K562 (cell line): ENCODE measurements around the gene CAPN14. TPM values are rescaled to one million over a fixed set of nuclear protein-coding genes. Genes with fewer than 3 reads are reported as not detected.

Source experiments
- ATAC-seq: fragments of 200-7000 bp; cut with Tn5 transposase; 3 replicates; pipeline ENCODE4 v1.9.1; 2020; ENCODE audit warnings: moderate library complexity
- BruUV-seq: library from RNA; stranded (reverse); fragments of 400-500 nt; replicated peaks from 2 replicates; lab custom pipeline; 2021; lab: Mats Ljungman, UMichigan
- CTCF ChIA-PET: fragments of 300-600 bp; formaldehyde crosslinking; extraction: SDS; loops from one replicate; lab custom pipeline; 2021; ENCODE audit warnings: low intra/inter-chr PET ratio; lab: Yijun Ruan, JAX
- POLR2A ChIA-PET: fragments of 300-600, 350-650 bp; sonication (Branson Sonifier 250); formaldehyde crosslinking; extraction: SDS; loops from one replicate; lab custom pipeline; 2021; ENCODE audit warnings: antibody characterized with exemption, inconsistent platforms; lab: Yijun Ruan, JAX
- DNase-seq, 4 experiments: peaks; one replicate each; pipeline versions ENCODE4 v3.0.0 to v3.0.0-alpha.2; 2011 to 2018; ENCODE audit warnings: low spot score in 3 of 4, mixed read lengths in 3 of 4; ENCODE audit errors: extremely low read depth in 1 of 4
- FAIRE-seq: peaks from 2 replicates; lab custom pipeline; 2011; peaks lifted over from hg19 to GRCh38; lab: Jason Lieb, UNC
- H2AFZ ChIP-seq: 2 replicates; pipeline ENCODE4 v1.6.0; 2011; ENCODE audit warnings: low read depth, low read length, control low read depth, inconsistent platforms
- H3K27ac ChIP-seq: fragments of 200-600 bp; 3 replicates; pipeline ENCODE4 v1.8.0; 2011; ENCODE audit warnings: low read depth, mild to moderate bottlenecking, control low read depth, inconsistent platforms, low read length, moderate library complexity, mixed read lengths; ENCODE audit errors: extremely low read depth
- H3K27me3 ChIP-seq, 2 experiments: fragments of 300-600 bp in 1 of 2; 2 replicates in 1 of 2; 3 replicates in 1 of 2; pipeline versions ENCODE4 v1.6.0 to v1.8.0; 2011; ENCODE audit warnings: inconsistent platforms in 2 of 2, low read length in 2 of 2, mild to moderate bottlenecking in 1 of 2, mixed read lengths in 1 of 2, moderate library complexity in 1 of 2; ENCODE audit not compliant: control insufficient read depth in 2 of 2, insufficient read depth in 2 of 2
- H3K36me3 ChIP-seq: fragments of 300-600 bp; 3 replicates; pipeline ENCODE4 v1.8.0; 2011; ENCODE audit warnings: mild to moderate bottlenecking, low read length, inconsistent platforms; ENCODE audit not compliant: control insufficient read depth, insufficient read depth
- H3K4me1 ChIP-seq, 2 experiments: fragments of 200-600 bp in 1 of 2; replicated peaks in 1 of 2; 2 replicates in 1 of 2; 3 replicates in 1 of 2; pipeline versions ENCODE4 v1.5.1 to v1.8.0; 2011; ENCODE audit warnings: inconsistent platforms in 2 of 2, low read length in 2 of 2, mild to moderate bottlenecking in 1 of 2, mixed read lengths in 1 of 2, moderate library complexity in 1 of 2; ENCODE audit not compliant: control insufficient read depth in 2 of 2, insufficient read depth in 2 of 2
- H3K4me2 ChIP-seq: 2 replicates; pipeline ENCODE4 v1.6.1; 2011; ENCODE audit warnings: low read length, control low read depth, inconsistent platforms, mixed read lengths; ENCODE audit not compliant: insufficient read depth
- H3K4me3 ChIP-seq: fragments of 200-600 bp; sonication (generic), shearing (Covaris generic); 2 replicates; pipeline ENCODE4 v1.5.1; 2016; ENCODE audit warnings: control low read depth, inconsistent platforms
- H3K79me2 ChIP-seq: fragments of 200-600 bp; 3 replicates; pipeline ENCODE4 v1.8.0; 2011; ENCODE audit warnings: low read length, inconsistent platforms; ENCODE audit not compliant: control insufficient read depth, insufficient read depth
- H3K9ac ChIP-seq, 2 experiments: 2 replicates each; pipeline versions ENCODE4 v1.6.0 to v1.6.1; 2011; ENCODE audit warnings: low read depth in 2 of 2, low read length in 2 of 2, control low read depth in 1 of 2, inconsistent platforms in 1 of 2, mild to moderate bottlenecking in 1 of 2, mixed read lengths in 1 of 2; ENCODE audit not compliant: insufficient read depth in 1 of 2
- H3K9me1 ChIP-seq: one replicate; pipeline ENCODE4 v1.6.0; 2011; ENCODE audit warnings: inconsistent platforms, mild to moderate bottlenecking, low read length, moderate library complexity; ENCODE audit not compliant: control insufficient read depth, insufficient read depth
- H3K9me3 ChIP-seq: replicated peaks from 2 replicates; pipeline ENCODE4 v1.5.1; 2011; ENCODE audit warnings: low read depth, low read length, inconsistent platforms; ENCODE audit not compliant: control insufficient read depth, insufficient read depth
- H4K20me1 ChIP-seq: replicated peaks from 2 replicates; pipeline ENCODE4 v1.6.1; 2011; ENCODE audit warnings: low read length, inconsistent platforms, mixed read lengths; ENCODE audit not compliant: control insufficient read depth, insufficient read depth
- BMI1 ChIP-seq: fragments of 150-350 bp; IDR thresholded peaks from 2 replicates; pipeline ENCODE4 v1.6.1; 2014; ENCODE audit warnings: low read length
- MTF1 ChIP-seq: fragments of 250-450 bp; sonication (Bioruptor Pico); IDR thresholded peaks from 2 replicates; pipeline ENCODE4 v1.9.0; 2021; ENCODE audit warnings: moderate library complexity, mild to moderate bottlenecking, inconsistent platforms, borderline replicate concordance
- PTTG1 ChIP-seq: fragments of 450-650 bp; IDR thresholded peaks from 2 replicates; pipeline ENCODE4 v1.6.1; 2016; ENCODE audit warnings: low read depth, mild to moderate bottlenecking, missing genetic modification characterization, missing compliant biosample characterization
- TBL1XR1 ChIP-seq, 2 experiments: IDR thresholded peaks; 2 replicates each; pipeline ENCODE4 v1.6.1; 2012; ENCODE audit warnings: improper control_type of control experiment in 2 of 2, low read length in 2 of 2, mild to moderate bottlenecking in 1 of 2
- TOE1 ChIP-seq, 2 experiments: fragments of 450-650 bp in 1 of 2; sonication (generic) in 1 of 2; formaldehyde crosslinking in 1 of 2; IDR thresholded peaks; 2 replicates each; pipeline versions ENCODE4 v1.7.1 to v1.8.0; 2016 to 2022; ENCODE audit warnings: borderline replicate concordance in 2 of 2, mild to moderate bottlenecking in 2 of 2, antibody characterized with exemption in 1 of 2, inconsistent platforms in 1 of 2, low read depth in 1 of 2, missing genetic modification reagents in 1 of 2, moderate library complexity in 1 of 2
- WHSC1 ChIP-seq: IDR thresholded peaks from one replicate; pipeline ENCODE4 v1.6.1; 2012; ENCODE audit warnings: low read length, control low read depth, inconsistent platforms
- ZNF12 ChIP-seq: sonication (generic); formaldehyde crosslinking; IDR thresholded peaks from 2 replicates; pipeline ENCODE4 v1.4.0; 2020; ENCODE audit warnings: mild to moderate bottlenecking, missing genetic modification reagents
- ZNF274 ChIP-seq: IDR thresholded peaks from 2 replicates; pipeline ENCODE4 v1.6.1; 2011; ENCODE audit warnings: low read depth, mild to moderate bottlenecking, low read length, moderate library complexity, borderline replicate concordance
- ZNF76 ChIP-seq: fragments of 250-450 bp; sonication (Bioruptor Pico); IDR thresholded peaks from 2 replicates; pipeline ENCODE4 v1.4.0; 2020; ENCODE audit warnings: mild to moderate bottlenecking, moderate library complexity, borderline replicate concordance
- WGBS: fragments of 100-300 bp; shearing (Covaris generic); methylation state at CpG from one replicate; pipeline ENCODE4 v1.1.6; 2016; ENCODE audit warnings: low coverage, mixed read lengths; ENCODE audit not compliant: insufficient coverage; ENCODE audit errors: missing lambda C conversion rate; 5-methylcytosine and 5-hydroxymethylcytosine counted together
- in situ Hi-C: fragments of 300-500 bp; cut with MboI; formaldehyde crosslinking; loops from 4 replicates; pipeline ENCODE4 v1.15.0; 2018; ENCODE audit warnings: inconsistent platforms, mixed read lengths
- intact Hi-C: fragments of 100-400 bp; cut with micrococcal nuclease; formaldehyde crosslinking; loops from 2 replicates; pipeline ENCODE4 v1.14.2; 2022
- polyA plus RNA-seq, 8 experiments: library from polyadenylated mRNA; depleted of rRNA in 4 of 8; stranded (reverse) in 5 of 8; unstranded in 3 of 8; fragments of >200 nt; fragmentation: Nextera tagmentation in 2 of 8; fragmentation: Illumina TruSeq in 1 of 8; extraction: Ambion mirVana in 2 of 8; extraction: Trizol in 1 of 8; gene quantifications; 2 replicates each; pipeline versions ENCODE4 v1.2.1 to v1.2.3, GENCODE V29; 2011 to 2014; ENCODE audit warnings: inconsistent platforms in 1 of 8, missing spikeins in 1 of 8
- total RNA-seq, 7 experiments: library from RNA; depleted of rRNA in 6 of 7; stranded (reverse); fragments of >200 nt in 6 of 7; fragmentation: Illumina TruSeq in 2 of 7; extraction: Trizol in 2 of 7; gene quantifications; 2 replicates each; pipeline versions ENCODE4 v1.2.1 to v1.2.3, GENCODE V29; 2011 to 2021; ENCODE audit warnings: low replicate concordance in 1 of 7
- TF ChIP-seq, protein P1 (sequence below), 2 experiments: fragments of 450-650 bp; IDR thresholded peaks; 2 replicates each; pipeline ENCODE4 v1.6.1; 2018; ENCODE audit warnings: mild to moderate bottlenecking in 2 of 2, low read depth in 1 of 2; ENCODE audit not compliant: partially characterized antibody in 2 of 2
- TF ChIP-seq, protein P2 (sequence below): IDR thresholded peaks from 2 replicates; pipeline ENCODE4 v1.6.1; 2011; ENCODE audit warnings: borderline replicate concordance, low read depth, mild to moderate bottlenecking, moderate library complexity, low read length; ENCODE audit not compliant: insufficient read depth, poor library complexity, severe bottlenecking
- TF ChIP-seq, protein P3 (sequence below): sonication (generic); formaldehyde crosslinking; IDR thresholded peaks from 2 replicates; pipeline ENCODE4 v1.8.0; 2022; ENCODE audit warnings: mild to moderate bottlenecking, missing genetic modification reagents, borderline replicate concordance

CAPN14 gene
- total and polyA plus RNA-seq, 9 of the 15 experiments (the other 6 are each of a cell fraction or from before 2014, with no cell fraction given) = not detected

GRCh38 chr2:31238906-31239592 is 21.7 kb upstream of the CAPN14 start:
- H3K4me3 ChIP-seq = no peak overlapping the region
- no peaks in the 10 kb centered on the region for H4K20me1 ChIP-seq
- intact Hi-C loops (loop anchor here (10.0 kb wide), 1 partner anchor 96 kb away; no protein-coding TSS in a partner anchor), in situ Hi-C loops (no loop called here)
- FAIRE-seq = no peak
- H3K36me3 ChIP-seq = no peaks in the 10 kb centered on the region
- ATAC-seq = no peak
- WGBS = 1% methylated on average over 12 of the region's 13 CpGs
- no peaks in the 10 kb centered on the region for H3K9me1 ChIP-seq
- DNase-seq = no peak
- H3K79me2 ChIP-seq = no peaks in the 10 kb centered on the region
- H3K4me1 ChIP-seq = peaks cover 0 to 7% of the 10 kb centered on the region in 2 experiments; a peak in 3 of 5 replicates
- H3K9ac ChIP-seq = no peak overlapping the region
- BruUV-seq = no TSS peak
- CTCF ChIA-PET = no interaction called here
- H3K9me3 ChIP-seq = no peaks in the 10 kb centered on the region
- no peak overlapping the region for H3K27ac ChIP-seq
- H2AFZ ChIP-seq = no peak overlapping the region
- no peak overlapping the region for H3K4me2 ChIP-seq
- POLR2A ChIA-PET = interaction anchor here (0.6 kb wide), 3 partner anchors 13 to 485 kb away, joined by 3 read pairs; no protein-coding TSS in a partner anchor
- peaks cover 3 to 43% of the 10 kb centered on the region in 2 experiments; a peak in 3 of 5 replicates for H3K27me3 ChIP-seq
- TF ChIP-seq, protein P1, sequence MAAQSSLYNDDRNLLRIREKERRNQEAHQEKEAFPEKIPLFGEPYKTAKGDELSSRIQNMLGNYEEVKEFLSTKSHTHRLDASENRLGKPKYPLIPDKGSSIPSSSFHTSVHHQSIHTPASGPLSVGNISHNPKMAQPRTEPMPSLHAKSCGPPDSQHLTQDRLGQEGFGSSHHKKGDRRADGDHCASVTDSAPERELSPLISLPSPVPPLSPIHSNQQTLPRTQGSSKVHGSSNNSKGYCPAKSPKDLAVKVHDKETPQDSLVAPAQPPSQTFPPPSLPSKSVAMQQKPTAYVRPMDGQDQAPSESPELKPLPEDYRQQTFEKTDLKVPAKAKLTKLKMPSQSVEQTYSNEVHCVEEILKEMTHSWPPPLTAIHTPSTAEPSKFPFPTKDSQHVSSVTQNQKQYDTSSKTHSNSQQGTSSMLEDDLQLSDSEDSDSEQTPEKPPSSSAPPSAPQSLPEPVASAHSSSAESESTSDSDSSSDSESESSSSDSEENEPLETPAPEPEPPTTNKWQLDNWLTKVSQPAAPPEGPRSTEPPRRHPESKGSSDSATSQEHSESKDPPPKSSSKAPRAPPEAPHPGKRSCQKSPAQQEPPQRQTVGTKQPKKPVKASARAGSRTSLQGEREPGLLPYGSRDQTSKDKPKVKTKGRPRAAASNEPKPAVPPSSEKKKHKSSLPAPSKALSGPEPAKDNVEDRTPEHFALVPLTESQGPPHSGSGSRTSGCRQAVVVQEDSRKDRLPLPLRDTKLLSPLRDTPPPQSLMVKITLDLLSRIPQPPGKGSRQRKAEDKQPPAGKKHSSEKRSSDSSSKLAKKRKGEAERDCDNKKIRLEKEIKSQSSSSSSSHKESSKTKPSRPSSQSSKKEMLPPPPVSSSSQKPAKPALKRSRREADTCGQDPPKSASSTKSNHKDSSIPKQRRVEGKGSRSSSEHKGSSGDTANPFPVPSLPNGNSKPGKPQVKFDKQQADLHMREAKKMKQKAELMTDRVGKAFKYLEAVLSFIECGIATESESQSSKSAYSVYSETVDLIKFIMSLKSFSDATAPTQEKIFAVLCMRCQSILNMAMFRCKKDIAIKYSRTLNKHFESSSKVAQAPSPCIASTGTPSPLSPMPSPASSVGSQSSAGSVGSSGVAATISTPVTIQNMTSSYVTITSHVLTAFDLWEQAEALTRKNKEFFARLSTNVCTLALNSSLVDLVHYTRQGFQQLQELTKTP (IDR thresholded peaks at IDR 0.05; ENCODE audit: low read depth in 1 of 2, partially characterized antibody in 2 of 2) = no peak
- no peak for TF ChIP-seq ZNF76
- TF ChIP-seq TBL1XR1 (IDR thresholded peaks at IDR 0.05; ENCODE audit: low read length in 2 of 2) = no peak
- no peak for TF ChIP-seq MTF1
- TF ChIP-seq ZNF274 = no peak
- TF ChIP-seq, protein P2, sequence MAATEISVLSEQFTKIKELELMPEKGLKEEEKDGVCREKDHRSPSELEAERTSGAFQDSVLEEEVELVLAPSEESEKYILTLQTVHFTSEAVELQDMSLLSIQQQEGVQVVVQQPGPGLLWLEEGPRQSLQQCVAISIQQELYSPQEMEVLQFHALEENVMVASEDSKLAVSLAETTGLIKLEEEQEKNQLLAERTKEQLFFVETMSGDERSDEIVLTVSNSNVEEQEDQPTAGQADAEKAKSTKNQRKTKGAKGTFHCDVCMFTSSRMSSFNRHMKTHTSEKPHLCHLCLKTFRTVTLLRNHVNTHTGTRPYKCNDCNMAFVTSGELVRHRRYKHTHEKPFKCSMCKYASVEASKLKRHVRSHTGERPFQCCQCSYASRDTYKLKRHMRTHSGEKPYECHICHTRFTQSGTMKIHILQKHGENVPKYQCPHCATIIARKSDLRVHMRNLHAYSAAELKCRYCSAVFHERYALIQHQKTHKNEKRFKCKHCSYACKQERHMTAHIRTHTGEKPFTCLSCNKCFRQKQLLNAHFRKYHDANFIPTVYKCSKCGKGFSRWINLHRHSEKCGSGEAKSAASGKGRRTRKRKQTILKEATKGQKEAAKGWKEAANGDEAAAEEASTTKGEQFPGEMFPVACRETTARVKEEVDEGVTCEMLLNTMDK = no peak
- TF ChIP-seq PTTG1 (tag) = no peak
- TF ChIP-seq, protein P3, sequence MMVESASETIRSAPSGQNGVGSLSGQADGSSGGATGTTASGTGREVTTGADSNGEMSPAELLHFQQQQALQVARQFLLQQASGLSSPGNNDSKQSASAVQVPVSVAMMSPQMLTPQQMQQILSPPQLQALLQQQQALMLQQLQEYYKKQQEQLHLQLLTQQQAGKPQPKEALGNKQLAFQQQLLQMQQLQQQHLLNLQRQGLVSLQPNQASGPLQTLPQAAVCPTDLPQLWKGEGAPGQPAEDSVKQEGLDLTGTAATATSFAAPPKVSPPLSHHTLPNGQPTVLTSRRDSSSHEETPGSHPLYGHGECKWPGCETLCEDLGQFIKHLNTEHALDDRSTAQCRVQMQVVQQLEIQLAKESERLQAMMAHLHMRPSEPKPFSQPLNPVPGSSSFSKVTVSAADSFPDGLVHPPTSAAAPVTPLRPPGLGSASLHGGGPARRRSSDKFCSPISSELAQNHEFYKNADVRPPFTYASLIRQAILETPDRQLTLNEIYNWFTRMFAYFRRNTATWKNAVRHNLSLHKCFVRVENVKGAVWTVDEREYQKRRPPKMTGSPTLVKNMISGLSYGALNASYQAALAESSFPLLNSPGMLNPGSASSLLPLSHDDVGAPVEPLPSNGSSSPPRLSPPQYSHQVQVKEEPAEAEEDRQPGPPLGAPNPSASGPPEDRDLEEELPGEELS (CRISPR knock-in tag) = no peak
- TF ChIP-seq ZNF12 = no peak
- TF ChIP-seq BMI1 = no peak
- TF ChIP-seq WHSC1 = no peak
- no peak for TF ChIP-seq TOE1 (IDR thresholded peaks at IDR 0.05; ENCODE audit: borderline replicate concordance)
- no peak for TF ChIP-seq TOE1 (CRISPR knock-in tag; IDR thresholded peaks at IDR 0.05; ENCODE audit: borderline replicate concordance, low read depth)
